WTC11 (cell line): ENCODE data around the gene ADAMTS12. TPM values are rescaled to one million over a fixed set of nuclear protein-coding genes. Genes with fewer than 3 reads are reported as not detected.

Source experiments
- ATAC-seq: fragments of 200-7000 bp; cut with Tn5 transposase; 2 replicates; pipeline ENCODE4 v1.10.0; 2021; ENCODE audit warnings: mild to moderate bottlenecking, moderate library complexity
- CTCF ChIA-PET: fragments of 300-600 bp; sonication (Branson Sonifier 250); formaldehyde crosslinking; loops from one replicate; lab custom pipeline; 2021; ENCODE audit warnings: antibody characterized with exemption; lab: Charles Lee
- POLR2A ChIA-PET: fragments of 350-600 bp; sonication (Branson Sonifier 250); formaldehyde crosslinking; loops from one replicate; lab custom pipeline; 2021; ENCODE audit warnings: antibody characterized with exemption; lab: Charles Lee
- DNase-seq: peaks from one replicate; pipeline ENCODE4 v3.0.0; 2021; ENCODE audit warnings: low spot score
- H3K27ac Mint-ChIP-seq: 2 replicates; pipeline ENCODE4 v1.8.0; 2021; ENCODE audit warnings: mixed read lengths
- H3K27me3 Mint-ChIP-seq: 2 replicates; pipeline ENCODE4 v1.8.0; 2021; ENCODE audit warnings: low read depth, mild to moderate bottlenecking, moderate library complexity, mixed read lengths
- H3K36me3 Mint-ChIP-seq: 2 replicates; pipeline ENCODE4 v1.8.0; 2021; ENCODE audit warnings: mixed read lengths
- H3K4me1 Mint-ChIP-seq: 2 replicates; pipeline ENCODE4 v1.8.0; 2022; ENCODE audit warnings: mixed read lengths
- H3K4me3 Mint-ChIP-seq: 2 replicates; pipeline ENCODE4 v1.8.0; 2021; ENCODE audit warnings: mild to moderate bottlenecking, moderate library complexity, mixed read lengths
- H3K9me3 Mint-ChIP-seq: 2 replicates; pipeline ENCODE4 v1.8.0; 2021; ENCODE audit warnings: mixed read lengths
- ATF2 ChIP-seq: sonication (generic); formaldehyde crosslinking; IDR thresholded peaks from 2 replicates; pipeline ENCODE4 v1.8.1; 2022; ENCODE audit warnings: low read depth, missing genetic modification reagents, borderline replicate concordance
- E2F5 ChIP-seq: sonication (generic); formaldehyde crosslinking; IDR thresholded peaks from 2 replicates; pipeline ENCODE4 v1.8.1; 2022; ENCODE audit warnings: mild to moderate bottlenecking, moderate library complexity, missing genetic modification reagents
- ELF4 ChIP-seq: sonication (generic); formaldehyde crosslinking; IDR thresholded peaks from 2 replicates; pipeline ENCODE4 v1.8.1; 2022; ENCODE audit warnings: low read depth, mild to moderate bottlenecking, moderate library complexity, missing genetic modification reagents
- FOXP1 ChIP-seq: sonication (generic); formaldehyde crosslinking; IDR thresholded peaks from 2 replicates; pipeline ENCODE4 v1.8.0; 2022; ENCODE audit warnings: missing genetic modification reagents, mild to moderate bottlenecking, moderate library complexity, borderline replicate concordance
- GRHL2 ChIP-seq: fragments of 250-450 bp; sonication (Bioruptor Pico); IDR thresholded peaks from 2 replicates; pipeline ENCODE4 v1.8.0; 2022; ENCODE audit warnings: mild to moderate bottlenecking, moderate library complexity; ENCODE audit not compliant: insufficient replicate concordance, severe bottlenecking
- JAZF1 ChIP-seq: fragments of 250-450 bp; sonication (Bioruptor Pico); IDR thresholded peaks from 2 replicates; pipeline ENCODE4 v1.9.0; 2021; ENCODE audit warnings: moderate library complexity, mild to moderate bottlenecking, inconsistent platforms
- JUN ChIP-seq: sonication (generic); formaldehyde crosslinking; IDR thresholded peaks from 2 replicates; pipeline ENCODE4 v1.8.0; 2023; ENCODE audit warnings: mild to moderate bottlenecking, missing genetic modification reagents
- MXD4 ChIP-seq: fragments of 250-450 bp; sonication (Bioruptor Pico); IDR thresholded peaks from 2 replicates; pipeline ENCODE4 v1.8.0; 2021; ENCODE audit warnings: mild to moderate bottlenecking, moderate library complexity, borderline replicate concordance
- NFYB ChIP-seq: sonication (generic); formaldehyde crosslinking; conservative IDR thresholded peaks from 2 replicates; pipeline ENCODE4 v1.8.0; 2022; ENCODE audit warnings: low read depth, missing genetic modification reagents
- NR2C2 ChIP-seq: sonication (generic); formaldehyde crosslinking; IDR thresholded peaks from 2 replicates; pipeline ENCODE4 v1.8.0; 2022; ENCODE audit warnings: mild to moderate bottlenecking, missing genetic modification reagents
- NR3C1 ChIP-seq: sonication (generic); formaldehyde crosslinking; conservative IDR thresholded peaks from 2 replicates; pipeline ENCODE4 v1.8.1; 2023; ENCODE audit warnings: low read depth, mild to moderate bottlenecking, missing genetic modification reagents
- OVOL2 ChIP-seq: fragments of 250-450 bp; sonication (Bioruptor Pico); IDR thresholded peaks from 2 replicates; pipeline ENCODE4 v1.9.0; 2021; ENCODE audit warnings: mild to moderate bottlenecking, borderline replicate concordance
- PREB ChIP-seq: sonication (generic); formaldehyde crosslinking; IDR thresholded peaks from 2 replicates; pipeline ENCODE4 v1.8.1; 2022; ENCODE audit warnings: mild to moderate bottlenecking, missing genetic modification reagents, moderate library complexity, borderline replicate concordance
- PRRX2 ChIP-seq: fragments of 250-450 bp; sonication (Bioruptor Pico); IDR thresholded peaks from 2 replicates; pipeline ENCODE4 v1.8.0; 2021; ENCODE audit warnings: mild to moderate bottlenecking
- SMAD3 ChIP-seq: sonication (generic); formaldehyde crosslinking; IDR thresholded peaks from 2 replicates; pipeline ENCODE4 v1.8.0; 2022; ENCODE audit warnings: missing genetic modification reagents, mild to moderate bottlenecking, borderline replicate concordance
- STAT6 ChIP-seq: sonication (generic); formaldehyde crosslinking; conservative IDR thresholded peaks from 2 replicates; pipeline ENCODE4 v1.8.1; 2023; ENCODE audit warnings: mild to moderate bottlenecking, low read depth, missing genetic modification reagents, moderate library complexity
- TEAD1 ChIP-seq: sonication (generic); formaldehyde crosslinking; IDR thresholded peaks from 2 replicates; pipeline ENCODE4 v1.8.0; 2022; ENCODE audit warnings: mild to moderate bottlenecking, missing genetic modification reagents
- TEAD4 ChIP-seq: sonication (generic); formaldehyde crosslinking; IDR thresholded peaks from 2 replicates; pipeline ENCODE4 v1.8.0; 2022; ENCODE audit warnings: mild to moderate bottlenecking, missing genetic modification reagents
- ZBTB43 ChIP-seq: sonication (generic); formaldehyde crosslinking; IDR thresholded peaks from 2 replicates; pipeline ENCODE4 v1.8.1; 2023; ENCODE audit warnings: mild to moderate bottlenecking, missing genetic modification reagents
- ZNF263 ChIP-seq: sonication (generic); formaldehyde crosslinking; IDR thresholded peaks from 2 replicates; pipeline ENCODE4 v1.8.1; 2022; ENCODE audit warnings: low read depth, mild to moderate bottlenecking, moderate library complexity, missing genetic modification reagents
- ZNF396 ChIP-seq: fragments of 250-450 bp; sonication (Bioruptor Pico); IDR thresholded peaks from 2 replicates; pipeline ENCODE4 v1.8.0; 2021; ENCODE audit warnings: mild to moderate bottlenecking, moderate library complexity, borderline replicate concordance
- ZSCAN18 ChIP-seq: fragments of 250-450 bp; sonication (Bioruptor Pico); IDR thresholded peaks from 2 replicates; pipeline ENCODE4 v2.1.2; 2022; ENCODE audit warnings: mild to moderate bottlenecking, moderate library complexity
- total RNA-seq: library from RNA; stranded (reverse); gene quantifications from 3 replicates; pipeline ENCODE4 v1.2.3, GENCODE V29; 2021

ADAMTS12 gene
- total RNA-seq, 1 experiment from 2014 or later: 13.5 TPM

- no peak for TF ChIP-seq ZBTB43 (CRISPR knock-in tag)
- no peak for TF ChIP-seq OVOL2 (CRISPR knock-in tag)
- no peak for TF ChIP-seq TEAD4
- TF ChIP-seq, all 79 proteins: peak for 0
Measured at GRCh38 chr5:33702867-33703266, 188.9 kb downstream of the ADAMTS12 start (continued).

- H3K27ac Mint-ChIP-seq: no peak overlapping the region
- H3K36me3 Mint-ChIP-seq: peaks cover 3% of the 10 kb centered on the region
- DNase-seq (no peak), ATAC-seq (no peak)
- H3K4me1 Mint-ChIP-seq: peaks cover 9% of the 10 kb centered on the region
- no peak for TF ChIP-seq FOXP1 (CRISPR knock-in tag)
- no peak for TF ChIP-seq PREB (CRISPR knock-in tag)
- TF ChIP-seq MXD4 (CRISPR knock-in tag): no peak
- no peak for TF ChIP-seq JUN (CRISPR knock-in tag)
- TF ChIP-seq ATF2: no peak
- H3K4me3 Mint-ChIP-seq: no peak overlapping the region
- no peaks in the 10 kb centered on the region for H3K27me3 Mint-ChIP-seq
- ChIA-PET POLR2A (no interaction called here), CTCF (no interaction called here)
- H3K9me3 Mint-ChIP-seq: peaks cover 12% of the 10 kb centered on the region
Measured at GRCh38 chr5:33701951-33702350, 189.8 kb downstream of the ADAMTS12 start.

GRCh38 chr5:33701251-33701650 lies 190.5 kb downstream of the ADAMTS12 start:
- CTCF ChIA-PET: interaction anchor here (0.5 kb wide), 1 partner anchor 91 kb away, joined by 4 read pairs; no protein-coding TSS in a partner anchor
- 0 out of 2 replicates have a peak, but pooled peaks cover 5% of the 10 kb centered on the region for H3K9me3 Mint-ChIP-seq
- no peak for ATAC-seq
- TF ChIP-seq ZSCAN18 (CRISPR knock-in tag): no peak
- TF ChIP-seq STAT6 (CRISPR knock-in tag): no peak
- TF ChIP-seq GRHL2: no peak
- TF ChIP-seq JUN (CRISPR knock-in tag): no peak
- TF ChIP-seq TEAD1: no peak
- TF ChIP-seq NFYB (CRISPR knock-in tag): no peak
- TF ChIP-seq JAZF1 (CRISPR knock-in tag): no peak
- TF ChIP-seq PRRX2 (CRISPR knock-in tag): no peak
- TF ChIP-seq NR2C2: no peak
- no peak for TF ChIP-seq E2F5 (CRISPR knock-in tag)
- TF ChIP-seq ZNF263 (CRISPR knock-in tag): no peak
- no peak for TF ChIP-seq ZNF396 (CRISPR knock-in tag)
- no peak for TF ChIP-seq PREB (CRISPR knock-in tag)
- TF ChIP-seq ELF4 (CRISPR knock-in tag): no peak
- no peak for TF ChIP-seq SMAD3
- TF ChIP-seq NR3C1 (CRISPR knock-in tag): no peak

More at GRCh38 chr5:33701251-33701650, 190.5 kb downstream of the ADAMTS12 start:
- Mint-ChIP-seq H3K27me3 (no peaks in the 10 kb centered on the region), H3K4me3 (no peak overlapping the region), H3K4me1 (peaks cover 9% of the 10 kb centered on the region), H3K36me3 (no peaks in the 10 kb centered on the region), H3K27ac (no peak overlapping the region)
- no peak for DNase-seq
- POLR2A ChIA-PET: interaction anchor here (0.7 kb wide), 1 partner anchor 38 kb away, joined by 3 read pairs; no protein-coding TSS in a partner anchor
